Chondrocyte (in vitro differentiated cells): ENCODE results near the gene AKAP4. TPM values are rescaled to one million over a fixed set of nuclear protein-coding genes. Genes with fewer than 3 reads are reported as not detected.

Source experiments
- DNase-seq: peaks from one replicate; pipeline ENCODE4 v3.0.0; 2021; ENCODE audit warnings: mixed read lengths, low spot score
- H3K27ac Mint-ChIP-seq: one replicate; pipeline ENCODE4 v1.8.0; 2021; ENCODE audit warnings: mild to moderate bottlenecking, moderate library complexity, mixed read lengths; ENCODE audit not compliant: unreplicated experiment
- H3K27me3 Mint-ChIP-seq: 2 replicates; pipeline ENCODE4 v1.8.0; 2021; ENCODE audit warnings: low read depth, mixed read lengths
- H3K36me3 Mint-ChIP-seq: 2 replicates; pipeline ENCODE4 v1.8.0; 2021; ENCODE audit warnings: low read depth, mixed read lengths
- H3K4me1 Mint-ChIP-seq: 2 replicates; pipeline ENCODE4 v1.8.0; 2021; ENCODE audit warnings: low read depth, mild to moderate bottlenecking, mixed read lengths
- H3K4me3 Mint-ChIP-seq: one replicate; pipeline ENCODE4 v1.8.0; 2021; ENCODE audit warnings: mild to moderate bottlenecking, moderate library complexity, mixed read lengths; ENCODE audit not compliant: unreplicated experiment
- H3K9me3 Mint-ChIP-seq: 2 replicates; pipeline ENCODE4 v1.8.0; 2021; ENCODE audit warnings: low read depth, mixed read lengths
- CTCF ChIP-seq: fragments of 200-600 bp; sonication (generic); IDR thresholded peaks from 2 replicates; pipeline ENCODE4 v1.5.0; 2021; ENCODE audit warnings: antibody characterized with exemption, mild to moderate bottlenecking, moderate library complexity
- total RNA-seq: library from RNA; stranded (reverse); gene quantifications from 3 replicates; pipeline ENCODE4 v1.2.1, GENCODE V29; 2021

The AKAP4 gene
- total RNA-seq, 1 donor from 2014 or later = not detected

GRCh38 chrX:50157545-50158135, 43.2 kb downstream of the AKAP4 start:
- Mint-ChIP-seq H3K36me3 (no peaks in the 10 kb centered on the region), H3K27ac (no peak overlapping the region), H3K4me1 (no peaks in the 10 kb centered on the region), H3K27me3 (no peaks in the 10 kb centered on the region), H3K9me3 (peaks cover 29% of the 10 kb centered on the region), H3K4me3 (no peak overlapping the region)
- no peak for DNase-seq
- TF ChIP-seq CTCF = no peak

GRCh38 chrX:50154429-50154828, 46.4 kb downstream of the AKAP4 start:
- Mint-ChIP-seq H3K27me3 (no peaks in the 10 kb centered on the region), H3K27ac (no peak overlapping the region), H3K9me3 (peaks cover 28% of the 10 kb centered on the region), H3K4me1 (no peaks in the 10 kb centered on the region), H3K36me3 (no peaks in the 10 kb centered on the region), H3K4me3 (no peak overlapping the region)
- no peak for TF ChIP-seq CTCF
- DNase-seq = no peak

- no peaks in the 10 kb centered on the region for H3K27me3 Mint-ChIP-seq
- no peak overlapping the region for H3K27ac Mint-ChIP-seq
- H3K4me3 Mint-ChIP-seq = no peak overlapping the region
- H3K9me3 Mint-ChIP-seq = peaks cover 23% of the 10 kb centered on the region
- TF ChIP-seq CTCF = no peak
- H3K36me3 Mint-ChIP-seq = no peaks in the 10 kb centered on the region
- DNase-seq = no peak
- no peaks in the 10 kb centered on the region for H3K4me1 Mint-ChIP-seq
These were observed 48.4 kb downstream of the AKAP4 start for GRCh38 chrX:50152456-50152855.

- H3K9me3 Mint-ChIP-seq = peaks cover 3% of the 10 kb centered on the region
- TF ChIP-seq CTCF = no peak
- H3K36me3 Mint-ChIP-seq = no peaks in the 10 kb centered on the region
- H3K4me1 Mint-ChIP-seq = no peaks in the 10 kb centered on the region
- DNase-seq = no peak
- H3K27ac Mint-ChIP-seq = no peak overlapping the region
- H3K4me3 Mint-ChIP-seq = no peak overlapping the region
- H3K27me3 Mint-ChIP-seq = no peaks in the 10 kb centered on the region
These were observed 52.8 kb downstream of the AKAP4 start for GRCh38 chrX:50147972-50148371.

Other genes with a start within 250 kb of the AKAP4 start
- gene CCNB3, start 3.8 kb upstream of the AKAP4 start, total RNA-seq = 0.59 to 1.6 TPM (median 0.89 TPM) in 3 replicates